Renal cortex interstitium (tissue), 15 donors: ENCODE results near the gene TMEM37. TPM values are rescaled to one million over a fixed set of nuclear protein-coding genes. Genes with fewer than 3 reads are reported as not detected.
"Not testable (repeated sequence)": the region's sequence is repeated elsewhere in the genome, so short reads cannot be mapped to it uniquely, and the experiment has no call there.

Experiments
- DNase-seq, 11 donors: peaks; one replicate each; pipeline ENCODE4 v3.0.0-alpha.2; 2013; ENCODE audit warnings: low read depth in 9 of 11, low spot score in 4 of 11; ENCODE audit errors: extremely low read depth in 1 of 11
- long read RNA-seq, 16 experiments: transcript quantifications; one replicate each; lab custom pipeline, GENCODE V29; 2026
- polyA plus RNA-seq, 3 donors: library from polyadenylated mRNA; unstranded; fragments of 120-200 nt; gene quantifications; one replicate each; pipeline ENCODE4 v1.2.1, GENCODE V29; 2013; ENCODE audit not compliant: insufficient read length in 3 of 3

TMEM37 gene
- 10 to 100 TPM; 46.6 to 72.9 (median 54.9) TPM for polyA plus RNA-seq
- long read RNA-seq, donor 1, transcript TMEM37-201 (2 exons, 1,688 nt): major isoform, 14 of 19 reads
- long read RNA-seq, donor 1, transcript TMEM37-204 (2 exons, 820 nt): minor isoform, 5 of 19 reads
- long read RNA-seq, donor 1, partial matches to known transcripts: 0 of 19 reads
- long read RNA-seq, donor 1, other reads (novel, unspliced or antisense): 0 of 19 reads
- long read RNA-seq, donor 2, transcript TMEM37-201 (2 exons, 1,688 nt): major isoform, 15 of 20 reads
- long read RNA-seq, donor 2, partial matches to known transcripts: 5 of 20 reads
- long read RNA-seq, donor 2, other reads (novel, unspliced or antisense): 0 of 20 reads
- long read RNA-seq, donor 3, transcript TMEM37-201 (2 exons, 1,688 nt): major isoform, 46 of 50 reads
- long read RNA-seq, donor 3, partial matches to known transcripts: 0 of 50 reads
- long read RNA-seq, donor 3, other reads (novel, unspliced or antisense): 0 of 50 reads
- long read RNA-seq, donor 4, transcript TMEM37-201 (2 exons, 1,688 nt): major isoform, 24 of 31 reads
- long read RNA-seq, donor 4, transcript TMEM37-204 (2 exons, 820 nt): minor isoform, 5 of 31 reads
- long read RNA-seq, donor 4, partial matches to known transcripts: 0 of 31 reads
- long read RNA-seq, donor 4, other reads (novel, unspliced or antisense): 0 of 31 reads
- long read RNA-seq, donor 5: 0 reads
- long read RNA-seq, donor 6, transcript TMEM37-201 (2 exons, 1,688 nt): major isoform, 24 of 26 reads
- long read RNA-seq, donor 6, partial matches to known transcripts: 0 of 26 reads
- long read RNA-seq, donor 6, other reads (novel, unspliced or antisense): 0 of 26 reads
- long read RNA-seq, donor 7, transcript TMEM37-201 (2 exons, 1,688 nt): major isoform, 23 of 26 reads
- long read RNA-seq, donor 7, partial matches to known transcripts: 0 of 26 reads
- long read RNA-seq, donor 7, other reads (novel, unspliced or antisense): 0 of 26 reads
- long read RNA-seq, donor 8, transcript TMEM37-204 (2 exons, 820 nt): minor isoform, 7 of 161 reads
- long read RNA-seq, donor 8, transcript TMEM37-201 (2 exons, 1,688 nt): major isoform, 61 of 161 reads
- long read RNA-seq, donor 8, partial matches to known transcripts: 92 of 161 reads
- long read RNA-seq, donor 8, other reads (novel, unspliced or antisense): 0 of 161 reads
- long read RNA-seq, donor 9, transcript TMEM37-201 (2 exons, 1,688 nt): major isoform, 26 of 44 reads
- long read RNA-seq, donor 9, partial matches to known transcripts: 16 of 44 reads
- long read RNA-seq, donor 9, other reads (novel, unspliced or antisense): 0 of 44 reads
- long read RNA-seq, donor 10, transcript TMEM37-201 (2 exons, 1,688 nt): major isoform, 29 of 30 reads
- long read RNA-seq, donor 10, partial matches to known transcripts: 0 of 30 reads
- long read RNA-seq, donor 10, other reads (novel, unspliced or antisense): 0 of 30 reads
- long read RNA-seq, donor 11, transcript TMEM37-201 (2 exons, 1,688 nt): major isoform, 24 of 26 reads
- long read RNA-seq, donor 11, partial matches to known transcripts: 0 of 26 reads
- long read RNA-seq, donor 11, other reads (novel, unspliced or antisense): 0 of 26 reads
- long read RNA-seq, donor 12, transcript TMEM37-201 (2 exons, 1,688 nt): major isoform, 11 of 13 reads
- long read RNA-seq, donor 12, partial matches to known transcripts: 0 of 13 reads
- long read RNA-seq, donor 12, other reads (novel, unspliced or antisense): 0 of 13 reads
- long read RNA-seq, donor 13, transcript TMEM37-201 (2 exons, 1,688 nt): major isoform, 35 of 148 reads
- long read RNA-seq, donor 13, partial matches to known transcripts: 109 of 148 reads
- long read RNA-seq, donor 13, other reads (novel, unspliced or antisense): 0 of 148 reads
- long read RNA-seq, donor 14, transcript TMEM37-201 (2 exons, 1,688 nt): major isoform, 22 of 22 reads
- long read RNA-seq, donor 14, partial matches to known transcripts: 0 of 22 reads
- long read RNA-seq, donor 14, other reads (novel, unspliced or antisense): 0 of 22 reads
- long read RNA-seq, donor 15, transcript TMEM37-201 (2 exons, 1,688 nt): major isoform, 9 of 42 reads
- long read RNA-seq, donor 15, partial matches to known transcripts: 32 of 42 reads
- long read RNA-seq, donor 15, other reads (novel, unspliced or antisense): 0 of 42 reads
- long read RNA-seq, donor 16, transcript TMEM37-201 (2 exons, 1,688 nt): major isoform, 72 of 75 reads
- long read RNA-seq, donor 16, partial matches to known transcripts: 0 of 75 reads
- long read RNA-seq, donor 16, other reads (novel, unspliced or antisense): 0 of 75 reads

- DNase-seq: peak; percentile 59 to 84 (median 76)
Measured at GRCh38 chr2:119431155-119431975, at the start of gene TMEM37. Gene TMEM37, plus strand, starts transcription at chr2:119431854. Its CDS starts 50 bp downstream, at chr2:119431904.

- DNase-seq: no peak
Measured at GRCh38 chr2:119383410-119384140, 48.1 kb upstream of the TMEM37 start.

GRCh38 chr2:119384971-119385370, 46.7 kb upstream of the TMEM37 start:
- no peak for DNase-seq

DNA sequence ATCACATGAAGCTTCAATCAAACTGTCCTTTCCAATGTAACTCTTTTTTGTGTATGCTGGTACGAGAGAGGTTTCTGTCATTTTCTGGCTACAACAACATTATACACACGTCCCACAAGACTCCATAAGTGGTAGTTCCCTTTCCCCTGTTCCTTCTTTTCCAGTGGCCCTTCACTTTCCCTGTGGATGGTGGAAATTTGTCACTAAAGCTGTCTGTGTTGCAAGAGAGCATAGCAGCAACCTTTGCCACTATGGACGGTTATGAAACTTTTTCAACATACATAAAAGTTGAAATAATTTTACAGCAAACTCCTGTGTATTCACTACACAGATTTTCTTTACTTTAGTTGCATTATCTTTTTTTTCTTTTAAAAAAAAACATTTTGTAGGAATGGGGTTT, 46.2 kb upstream of the TMEM37 start:
- DNase-seq: no peak

DNA sequence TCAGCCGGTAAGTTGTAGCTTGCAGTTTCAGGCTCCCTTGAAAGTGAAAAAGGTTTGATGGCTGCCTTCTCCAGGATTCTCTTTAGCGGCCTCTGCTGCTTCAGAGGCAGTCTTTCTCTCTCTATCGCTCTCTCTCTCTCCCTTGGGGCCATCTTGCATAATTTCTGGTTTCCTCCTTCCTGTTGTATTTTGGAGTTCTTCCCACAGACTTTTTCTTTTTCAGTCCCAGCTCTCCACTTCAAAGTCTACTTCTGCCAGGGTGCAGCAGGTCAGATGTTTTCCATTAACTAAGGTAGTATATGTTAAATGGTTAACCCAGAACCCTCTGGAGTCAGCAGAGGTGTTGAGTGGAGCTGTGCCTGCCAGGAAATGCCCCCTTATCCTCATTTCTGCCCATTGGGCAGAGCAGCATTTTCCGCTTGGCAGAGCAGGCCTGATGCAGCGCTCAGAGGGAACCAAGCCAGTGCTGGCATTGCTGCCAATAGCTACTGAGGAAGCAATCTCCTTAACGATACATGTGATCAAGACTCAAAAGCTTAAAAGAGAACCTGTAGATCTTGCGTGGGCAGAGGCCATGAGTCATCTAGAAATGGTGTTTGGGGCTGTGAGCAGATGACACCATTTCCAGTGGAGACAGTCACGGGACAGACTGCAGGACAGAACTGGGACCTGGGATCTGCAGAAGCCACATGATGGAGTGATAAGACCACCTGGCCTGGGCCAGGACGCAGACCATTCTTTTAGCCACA, 44.1 kb upstream of the TMEM37 start:
- DNase-seq: peak in 4 of 11 donors; percentile 17 to 72 (median 38)

- DNase-seq: no peak
Measured at GRCh38 chr2:119389615-119390306, 41.9 kb upstream of the TMEM37 start.

GRCh38 chr2:119393971-119394748, 37.5 kb upstream of the TMEM37 start:
- no peak for DNase-seq

GRCh38 chr2:119397196-119397595, 34.5 kb upstream of the TMEM37 start:
- no peak for DNase-seq

- no peak for DNase-seq
Measured at GRCh38 chr2:119402106-119402505, 29.5 kb upstream of the TMEM37 start.

DNA sequence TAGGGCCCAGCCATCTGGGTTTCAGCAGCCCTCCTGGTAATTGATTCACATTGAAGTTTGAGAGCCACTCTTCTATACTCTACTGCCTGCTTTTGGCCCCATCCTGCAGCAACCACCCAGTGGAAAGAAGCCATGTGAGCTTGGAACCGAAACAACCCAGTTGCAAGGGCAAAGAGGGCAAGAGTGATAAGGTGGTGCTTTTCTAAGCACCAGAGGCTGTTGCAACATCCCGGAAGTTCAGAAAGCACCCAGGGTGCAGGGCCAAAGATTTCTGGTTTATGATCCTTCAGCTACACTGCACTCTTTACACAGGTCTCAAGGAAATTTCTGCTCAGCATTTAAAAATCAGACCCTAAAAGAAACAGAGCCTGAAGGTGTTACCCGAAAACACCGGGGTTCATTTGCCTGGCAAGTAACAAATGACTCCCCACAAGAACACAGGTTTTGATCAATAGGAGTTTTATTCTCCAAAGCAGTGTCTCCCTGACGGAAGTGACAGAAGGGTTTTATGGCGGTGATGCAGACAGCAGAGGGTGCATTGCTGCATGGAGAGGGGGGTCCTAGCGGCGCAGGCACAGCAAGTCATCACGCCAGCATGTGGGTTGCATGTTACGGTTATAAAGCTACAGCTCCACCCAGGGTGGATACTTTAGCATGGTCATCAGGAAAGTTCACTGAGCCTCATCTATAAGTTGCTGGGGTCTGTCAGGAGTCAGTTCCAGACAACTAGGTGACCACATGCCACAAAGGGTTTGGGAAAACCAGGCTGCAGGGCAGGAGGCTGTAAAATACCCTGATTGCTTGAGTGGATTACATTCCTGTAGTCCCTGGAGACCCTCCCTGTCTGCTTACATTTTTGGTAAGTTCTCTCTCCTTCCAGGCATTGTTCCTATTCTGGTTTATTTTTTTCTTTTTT, 28.8 kb upstream of the TMEM37 start:
- no peak for DNase-seq

DNA sequence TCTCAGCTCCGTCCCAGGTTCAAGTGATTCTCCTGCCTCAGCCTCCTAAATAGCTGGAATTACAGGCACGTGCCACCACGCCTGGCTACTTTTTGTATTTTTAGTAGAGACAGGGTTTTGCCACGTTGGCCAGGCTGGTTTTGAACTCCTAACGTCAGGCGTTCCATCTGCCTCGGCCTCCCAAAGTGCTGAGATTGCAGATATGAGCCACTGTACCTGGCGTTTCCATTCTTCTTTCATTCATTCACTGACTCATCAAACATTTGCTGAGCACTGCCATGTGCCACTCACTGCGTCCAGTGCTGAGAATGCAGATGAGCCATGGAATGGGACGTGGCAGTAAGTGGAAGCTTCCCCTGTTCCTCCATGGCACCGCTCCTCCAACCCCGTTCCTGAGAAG, 28.0 kb upstream of the TMEM37 start:
- DNase-seq: not testable (repeated sequence)

DNA sequence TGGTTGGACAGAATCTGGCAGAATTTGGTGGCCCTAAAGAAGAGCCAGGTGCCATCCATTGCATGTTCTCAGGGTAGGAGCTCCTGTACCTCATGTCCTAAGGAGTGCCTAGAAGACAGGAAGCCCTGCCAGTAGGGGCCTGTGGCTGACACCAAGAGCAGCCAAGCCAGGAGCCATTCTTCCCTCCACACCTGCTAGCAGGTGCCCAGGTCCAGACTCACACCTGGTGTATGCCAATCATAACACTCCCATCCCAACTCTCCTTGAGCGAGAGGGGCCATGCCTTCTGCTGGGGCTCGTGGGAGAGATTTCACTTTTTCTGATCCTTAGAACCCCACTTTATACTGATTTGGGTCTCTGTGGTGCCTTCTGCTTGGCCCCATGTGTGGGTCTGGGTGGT, 26.5 kb upstream of the TMEM37 start:
- DNase-seq: no peak
